Gastrocnemius medialis (tissue), 4 donors: ENCODE results near the gene CST4.

Experiments used
- POLR2A ChIP-seq, 2 donors: fragments of 450-650 bp; IDR thresholded peaks; one replicate each; pipeline ENCODE4 v1.6.1; 2017; ENCODE audit warnings: antibody characterized with exemption in 2 of 2, mild to moderate bottlenecking in 2 of 2, moderate library complexity in 2 of 2
- TF ChIP-seq, protein P1 (sequence below), 5 experiments: fragments of 450-650 bp in 3 of 5; fragments of 200-600 bp in 2 of 5; sonication (generic) in 2 of 5; IDR thresholded peaks in 4 of 5; conservative IDR thresholded peaks in 1 of 5; 1 replicate in 4 of 5; 2 replicates in 1 of 5; pipeline ENCODE4 v1.5.1; 2016 to 2019; ENCODE audit warnings: antibody characterized with exemption in 5 of 5, mild to moderate bottlenecking in 3 of 5, moderate library complexity in 3 of 5

GRCh38 chr20:23639490-23639958 lies 49.3 kb downstream of the CST4 start:
- TF ChIP-seq, protein P1, sequence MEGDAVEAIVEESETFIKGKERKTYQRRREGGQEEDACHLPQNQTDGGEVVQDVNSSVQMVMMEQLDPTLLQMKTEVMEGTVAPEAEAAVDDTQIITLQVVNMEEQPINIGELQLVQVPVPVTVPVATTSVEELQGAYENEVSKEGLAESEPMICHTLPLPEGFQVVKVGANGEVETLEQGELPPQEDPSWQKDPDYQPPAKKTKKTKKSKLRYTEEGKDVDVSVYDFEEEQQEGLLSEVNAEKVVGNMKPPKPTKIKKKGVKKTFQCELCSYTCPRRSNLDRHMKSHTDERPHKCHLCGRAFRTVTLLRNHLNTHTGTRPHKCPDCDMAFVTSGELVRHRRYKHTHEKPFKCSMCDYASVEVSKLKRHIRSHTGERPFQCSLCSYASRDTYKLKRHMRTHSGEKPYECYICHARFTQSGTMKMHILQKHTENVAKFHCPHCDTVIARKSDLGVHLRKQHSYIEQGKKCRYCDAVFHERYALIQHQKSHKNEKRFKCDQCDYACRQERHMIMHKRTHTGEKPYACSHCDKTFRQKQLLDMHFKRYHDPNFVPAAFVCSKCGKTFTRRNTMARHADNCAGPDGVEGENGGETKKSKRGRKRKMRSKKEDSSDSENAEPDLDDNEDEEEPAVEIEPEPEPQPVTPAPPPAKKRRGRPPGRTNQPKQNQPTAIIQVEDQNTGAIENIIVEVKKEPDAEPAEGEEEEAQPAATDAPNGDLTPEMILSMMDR (IDR thresholded peaks at IDR 0.05 in 4 of 5, conservative IDR thresholded peaks at IDR 0.05 in 1 of 5): no peak
- TF ChIP-seq POLR2A (IDR thresholded peaks at IDR 0.05): no peak
